WERI-Rb-1 (cell line): ENCODE results near the gene ZBTB7C.

ENCODE experiments used
- DNase-seq: peaks from one replicate; pipeline ENCODE4 v3.0.0-alpha.2; 2020
- H3K27ac ChIP-seq: fragments of 250-450 bp; sonication (Bioruptor Pico); 2 replicates; pipeline ENCODE4 v1.5.1; 2020; ENCODE audit warnings: mild to moderate bottlenecking, moderate library complexity
- H3K27me3 ChIP-seq: fragments of 250-450 bp; sonication (Bioruptor Pico); 2 replicates; pipeline ENCODE4 v1.5.1; 2021; ENCODE audit warnings: mild to moderate bottlenecking, low read depth, moderate library complexity; ENCODE audit not compliant: insufficient read depth, severe bottlenecking
- H3K36me3 ChIP-seq: fragments of 250-450 bp; sonication (Bioruptor Pico); 2 replicates; pipeline ENCODE4 v1.5.1; 2020; ENCODE audit warnings: mild to moderate bottlenecking, moderate library complexity
- H3K4me3 ChIP-seq: 2 replicates; pipeline ENCODE4 v1.5.1; 2011; ENCODE audit warnings: low read depth, mild to moderate bottlenecking, control low read depth, low read length
- H3K9me3 ChIP-seq: fragments of 250-450 bp; sonication (Bioruptor Pico); 2 replicates; pipeline ENCODE4 v1.5.1; 2021; ENCODE audit warnings: mild to moderate bottlenecking, moderate library complexity; ENCODE audit not compliant: severe bottlenecking
- CTCF ChIP-seq: IDR thresholded peaks from 2 replicates; pipeline ENCODE4 v1.5.1; 2011; ENCODE audit warnings: low read depth, mild to moderate bottlenecking, control low read depth, inconsistent platforms, low read length

Gene ZBTB7C

DNA sequence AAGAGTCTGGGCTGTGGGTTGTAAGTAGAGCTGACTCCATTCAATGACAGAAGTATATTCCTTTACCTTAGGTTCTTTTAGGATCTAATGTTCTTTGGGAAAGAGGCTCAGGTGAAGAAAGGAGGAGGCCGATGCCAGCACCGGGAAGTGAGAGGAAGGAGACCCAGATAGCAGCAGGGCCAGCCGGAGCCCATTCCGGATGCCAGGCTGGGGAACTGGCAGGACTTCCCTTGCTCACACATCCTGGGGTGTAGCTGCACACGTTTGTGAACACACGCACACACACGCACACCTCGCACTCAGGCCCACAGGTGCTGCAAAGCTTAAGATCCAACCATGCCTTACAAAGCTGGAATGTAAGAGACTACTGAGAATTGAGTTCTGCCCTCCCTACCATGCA lies 383.0 kb downstream of the ZBTB7C start:
- no peak for TF ChIP-seq CTCF
- Histone ChIP-seq H3K9me3 (no peaks in the 10 kb centered on the region), H3K36me3 (no peaks in the 10 kb centered on the region), H3K27me3 (no peaks in the 10 kb centered on the region), H3K27ac (no peak overlapping the region), H3K4me3 (no peak overlapping the region)
- DNase-seq = no peak

- Histone ChIP-seq H3K27ac (no peak overlapping the region), H3K9me3 (no peaks in the 10 kb centered on the region), H3K27me3 (no peaks in the 10 kb centered on the region), H3K36me3 (no peaks in the 10 kb centered on the region), H3K4me3 (no peak overlapping the region)
- no peak for DNase-seq
- TF ChIP-seq CTCF = no peak
These were observed 384.1 kb downstream of the ZBTB7C start for GRCh38 chr18:48024881-48025660.

DNA sequence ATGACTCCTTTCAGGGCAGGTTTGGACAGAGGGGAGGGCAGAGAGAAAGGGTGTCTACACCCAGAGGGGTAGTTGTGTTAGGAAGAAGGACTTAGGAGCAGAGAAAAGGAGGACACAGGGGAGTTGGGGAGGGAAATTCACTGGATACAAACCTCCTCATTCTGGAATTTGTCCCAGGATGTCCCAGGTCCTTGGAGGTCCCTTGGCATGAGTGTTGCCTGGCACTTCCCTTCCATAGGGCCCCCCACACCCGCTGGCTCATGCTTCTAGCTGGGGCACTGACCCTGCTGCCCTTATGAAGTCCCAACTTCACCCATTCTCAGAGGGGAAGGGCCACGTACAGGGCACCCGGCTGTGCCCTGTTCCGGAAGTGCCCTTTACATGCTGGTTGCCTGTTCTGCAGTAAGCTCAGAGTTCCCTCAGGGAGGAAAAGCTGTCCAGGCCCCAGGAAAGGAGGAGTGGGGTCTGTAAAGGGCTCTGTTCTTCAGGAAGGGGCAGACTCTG lies 385.1 kb downstream of the ZBTB7C start:
- no peak for DNase-seq
- H3K27ac ChIP-seq = no peak overlapping the region
- H3K36me3 ChIP-seq = no peaks in the 10 kb centered on the region
- TF ChIP-seq CTCF = no peak
- no peaks in the 10 kb centered on the region for H3K27me3 ChIP-seq
- H3K9me3 ChIP-seq = no peaks in the 10 kb centered on the region
- no peak overlapping the region for H3K4me3 ChIP-seq

DNA sequence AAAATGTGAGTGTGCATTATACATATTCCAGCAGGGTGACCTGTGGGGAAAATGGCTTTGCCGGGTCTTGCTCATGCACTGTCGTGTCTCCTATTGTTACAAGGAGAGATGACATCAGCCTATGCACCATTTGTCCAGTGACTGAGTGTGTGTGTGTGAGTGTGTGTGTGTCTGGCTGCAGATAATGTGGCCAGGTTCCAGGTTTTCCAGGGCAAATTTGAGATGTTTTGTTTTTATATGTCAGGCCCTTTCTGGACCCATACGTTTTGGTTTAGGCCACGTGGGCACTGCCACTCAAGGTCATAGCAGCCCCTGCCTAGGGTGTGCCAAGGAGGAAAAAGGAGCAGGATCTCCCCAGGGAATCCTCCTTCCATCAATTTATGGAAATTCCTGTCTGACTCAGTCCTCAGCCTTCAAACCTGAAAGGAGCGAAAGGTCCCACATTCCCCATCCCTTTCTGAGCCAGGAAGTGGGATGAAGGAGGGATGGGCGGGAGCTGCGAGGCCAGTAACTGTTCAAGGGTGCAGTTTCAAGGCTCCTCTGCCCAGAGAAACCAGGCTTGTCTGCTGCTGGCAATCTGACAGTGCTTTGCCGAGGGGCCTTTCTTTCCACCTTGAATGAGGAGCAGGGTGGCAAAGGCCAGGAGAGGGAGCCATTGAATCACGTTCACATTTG lies 385.7 kb downstream of the ZBTB7C start:
- no peak overlapping the region for H3K27ac ChIP-seq
- peak; percentile 91 for TF ChIP-seq CTCF

GRCh38 chr18:48022531-48023329 lies 386.5 kb downstream of the ZBTB7C start:
- peak; percentile 70 for TF ChIP-seq CTCF
- Histone ChIP-seq H3K36me3 (no peaks in the 10 kb centered on the region), H3K9me3 (no peaks in the 10 kb centered on the region), H3K27me3 (no peaks in the 10 kb centered on the region), H3K4me3 (no peak overlapping the region), H3K27ac (no peak overlapping the region)
- DNase-seq = peak; percentile 69

More for the DNA sequence above, 385.7 kb downstream of the ZBTB7C start:
- H3K9me3 ChIP-seq = no peaks in the 10 kb centered on the region
- peak; percentile 85 for DNase-seq
- H3K4me3 ChIP-seq = no peak overlapping the region
- no peaks in the 10 kb centered on the region for H3K36me3 ChIP-seq
- H3K27me3 ChIP-seq = no peaks in the 10 kb centered on the region
